ENCODE measurements around the gene TAMM41. TPM values are rescaled to one million over a fixed set of nuclear protein-coding genes. Genes with fewer than 3 reads are reported as not detected.
A peak's percentile ranks its signal among the peaks of the same experiment; 100 is the strongest.
"Not testable (repeated sequence)": the region's sequence is repeated elsewhere in the genome, so short reads cannot be mapped to it uniquely, and the experiment has no call there.

Gene TAMM41
- 12.9 and 13.5 TPM in 2 replicates for total RNA-seq

DNA sequence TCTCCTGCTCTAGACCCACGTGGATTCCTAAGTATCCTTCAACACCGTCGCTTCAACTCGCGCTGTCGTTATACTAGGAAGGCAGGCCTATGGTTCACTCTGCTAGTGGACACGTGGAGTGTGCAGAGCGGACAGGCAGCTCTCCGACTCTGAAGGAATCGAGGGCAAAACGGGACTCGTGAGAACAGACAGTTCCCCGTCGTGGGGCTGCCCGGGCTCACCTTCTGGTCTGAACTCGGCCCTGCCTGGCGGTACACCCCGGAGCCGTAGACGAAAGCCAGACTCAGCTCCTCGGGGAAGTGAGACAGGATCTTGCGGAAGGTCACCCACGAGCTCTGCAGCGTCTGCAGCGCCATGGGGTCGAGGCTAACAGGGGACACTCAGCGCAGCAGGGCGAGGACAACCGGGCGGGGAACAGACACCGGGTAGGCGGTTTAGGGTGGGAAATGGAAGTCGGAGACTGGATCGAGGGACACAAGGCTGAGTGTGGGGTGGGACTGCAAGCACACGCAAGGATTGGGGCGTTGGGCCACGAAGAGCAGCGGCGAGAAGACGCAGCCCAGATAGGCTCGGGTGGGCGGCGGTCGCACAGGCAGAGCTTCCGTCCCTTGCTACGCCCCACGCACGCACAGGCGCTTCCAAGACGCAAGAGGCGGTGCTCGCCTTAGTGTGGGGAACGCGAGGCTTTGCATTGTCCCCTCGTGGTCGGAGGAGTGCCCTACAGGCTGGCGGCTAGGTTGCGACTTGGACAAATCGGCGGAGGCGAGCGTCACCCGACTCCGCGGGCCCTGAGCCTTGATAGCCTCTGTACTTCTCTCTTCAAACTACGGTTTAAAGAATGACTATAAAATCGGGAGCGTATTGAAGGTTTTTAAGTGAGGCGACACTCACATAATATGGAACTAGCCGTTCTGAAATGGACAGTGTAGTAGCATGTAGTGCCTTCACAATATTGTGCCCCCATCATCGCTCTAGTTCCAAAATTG is at the start of gene TAMM41:
TSS of gene TAMM41 (minus strand) at position 605 of the 986 bp plus-strand sequence. CDS start at position 356, 249 bp downstream.
- peak within 1 kb of the TSS; percentile 97 for H3K4me3 ChIP-seq (ENCODE audit: low read depth, low read length)
- TF ChIP-seq CTCF (conservative IDR thresholded peaks at IDR 0.05; ENCODE audit: low read depth, low read length) = peak; percentile 54
- DNase-seq (ENCODE audit: low read depth) = no peak

- DNase-seq (ENCODE audit: low read depth) = no peak
Measured at GRCh38 chr3:11878837-11879236, 32.2 kb upstream of the TAMM41 start.

GRCh38 chr3:11874707-11875106 is 28.0 kb upstream of the TAMM41 start:
- not testable (repeated sequence) for DNase-seq (ENCODE audit: low read depth)

More at GRCh38 chr3:11878837-11879236, 32.2 kb upstream of the TAMM41 start:
- peak; percentile 27 for TF ChIP-seq CTCF (conservative IDR thresholded peaks at IDR 0.05; ENCODE audit: low read depth, low read length)
- H3K4me3 ChIP-seq (ENCODE audit: low read depth, low read length) = no peak overlapping the region

GRCh38 chr3:11863739-11864138 is 17.1 kb upstream of the TAMM41 start:
- not testable (repeated sequence) for DNase-seq (ENCODE audit: low read depth); H3K4me3 ChIP-seq (ENCODE audit: low read depth, low read length)

More at GRCh38 chr3:11874707-11875106, 28.0 kb upstream of the TAMM41 start:
- not testable (repeated sequence) for H3K4me3 ChIP-seq (ENCODE audit: low read depth, low read length)

DNA sequence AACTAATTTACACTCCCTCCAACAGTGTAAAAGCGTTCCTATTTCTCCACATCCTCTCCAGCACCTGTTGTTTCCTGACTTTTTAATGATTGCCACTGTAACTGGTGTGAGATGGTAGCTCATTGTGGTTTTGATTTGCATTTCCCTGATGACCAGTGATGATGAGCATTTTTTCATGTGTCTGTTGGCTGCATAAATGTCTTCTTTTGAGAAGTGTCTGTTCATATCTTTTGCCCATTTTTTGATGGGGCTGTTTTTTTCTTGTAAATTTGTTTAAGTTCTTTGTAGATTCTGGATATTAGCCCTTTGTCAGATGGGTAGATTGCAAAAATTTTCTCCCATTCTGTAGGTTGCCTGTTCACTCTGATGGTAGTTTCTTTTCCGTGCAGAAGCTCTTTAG is 15.9 kb upstream of the TAMM41 start:
- H3K4me3 ChIP-seq (ENCODE audit: low read depth, low read length); DNase-seq (ENCODE audit: low read depth): not testable (repeated sequence)

DNA sequence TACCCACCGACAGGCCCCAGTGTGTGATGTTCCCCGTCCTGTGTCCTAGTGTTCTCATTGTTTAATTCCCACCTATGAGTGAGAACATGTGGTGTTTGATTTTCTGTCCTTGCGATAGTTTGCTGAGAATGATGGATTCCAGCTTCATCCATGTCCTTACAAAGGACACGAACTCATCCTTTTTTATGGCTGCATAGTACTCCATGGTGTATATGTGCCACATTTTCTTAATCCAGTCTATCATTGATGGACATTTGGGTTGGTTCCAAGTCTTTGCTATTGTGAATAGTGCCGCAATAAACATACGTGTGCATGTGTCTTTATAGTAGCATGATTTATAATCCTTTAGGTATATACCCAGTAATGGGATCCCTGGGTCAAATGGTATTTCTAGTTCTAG is 15.5 kb upstream of the TAMM41 start:
- H3K4me3 ChIP-seq (ENCODE audit: low read depth, low read length); DNase-seq (ENCODE audit: low read depth): not testable (repeated sequence)

- not testable (repeated sequence) for DNase-seq (ENCODE audit: low read depth); H3K4me3 ChIP-seq (ENCODE audit: low read depth, low read length)
Measured at GRCh38 chr3:11860213-11860612, 13.5 kb upstream of the TAMM41 start.

DNA sequence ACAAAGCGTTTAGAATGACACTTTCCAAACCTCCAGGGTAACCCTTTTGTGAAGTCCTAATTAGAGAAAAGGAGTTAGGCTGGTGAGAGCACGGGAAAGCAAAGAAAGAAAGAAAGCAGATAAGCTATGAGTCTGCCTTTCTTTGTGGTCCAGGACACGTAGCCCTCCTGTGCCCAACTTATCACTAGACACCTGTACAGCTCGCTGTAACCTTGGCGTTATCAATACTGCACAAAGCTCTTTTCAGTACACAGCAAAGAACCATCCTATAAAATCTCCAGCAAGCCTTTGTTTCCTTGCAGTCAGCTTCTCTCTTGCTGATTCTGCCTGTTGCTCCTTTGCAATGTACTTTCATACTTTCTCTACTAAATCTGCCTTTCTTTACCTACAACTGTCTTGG is 6.8 kb upstream of the TAMM41 start:
- no peak for TF ChIP-seq CTCF (conservative IDR thresholded peaks at IDR 0.05; ENCODE audit: low read depth, low read length)
- H3K4me3 ChIP-seq (ENCODE audit: low read depth, low read length) = no peak overlapping the region
- DNase-seq (ENCODE audit: low read depth) = no peak

DNA sequence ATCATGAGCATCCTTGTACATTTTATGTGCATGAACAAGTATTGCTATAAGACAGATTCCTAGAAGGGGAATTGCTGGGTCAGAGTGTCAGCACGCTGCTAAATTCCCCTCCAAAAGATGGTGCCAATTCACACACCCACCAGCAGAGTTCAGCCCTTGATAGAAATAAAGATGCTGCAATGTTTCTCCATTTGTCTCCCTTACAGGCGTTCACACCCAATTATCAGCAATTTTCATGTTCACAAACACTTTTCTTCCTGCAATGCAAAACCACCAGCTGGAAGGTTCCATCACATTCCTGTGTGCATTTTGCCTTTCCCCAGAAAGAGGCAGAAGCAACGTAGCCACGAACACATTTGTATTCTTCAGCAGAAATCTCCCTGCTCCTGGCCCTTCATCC is 3.3 kb upstream of the TAMM41 start:
- H3K4me3 ChIP-seq (ENCODE audit: low read depth, low read length) = no peak overlapping the region
- DNase-seq (ENCODE audit: low read depth) = no peak
- no peak for TF ChIP-seq CTCF (conservative IDR thresholded peaks at IDR 0.05; ENCODE audit: low read depth, low read length)
